SK-N-SH treated with all-trans-retinoic acid at 6 μM for 48 hours (cell line): Measurements from ENCODE around the gene GNAS.

Experiments
- ARNTL ChIP-seq: fragments of 450-650 bp; formaldehyde crosslinking; IDR thresholded peaks from 2 replicates; pipeline ENCODE4 v1.5.0; 2020; ENCODE audit warnings: low read depth, mild to moderate bottlenecking, moderate library complexity, borderline replicate concordance
- BACH2 ChIP-seq: fragments of 250-450 bp; sonication (Bioruptor Pico); IDR thresholded peaks from 2 replicates; pipeline ENCODE4 v1.9.0; 2021; ENCODE audit warnings: mild to moderate bottlenecking, borderline replicate concordance
- CSDC2 ChIP-seq: fragments of 250-450 bp; sonication (Bioruptor Pico); IDR thresholded peaks from 2 replicates; pipeline ENCODE4 v1.5.0; 2020; ENCODE audit warnings: mild to moderate bottlenecking, moderate library complexity
- CSRNP3 ChIP-seq: fragments of 250-450 bp; sonication (Bioruptor Pico); IDR thresholded peaks from 2 replicates; pipeline ENCODE4 v1.5.1; 2021; ENCODE audit warnings: mild to moderate bottlenecking, moderate library complexity
- GLIS3 ChIP-seq: fragments of 250-450 bp; sonication (Bioruptor Pico); IDR thresholded peaks from 2 replicates; pipeline ENCODE4 v1.5.0; 2020; ENCODE audit warnings: mild to moderate bottlenecking, moderate library complexity
- ISL1 ChIP-seq: fragments of 250-450 bp; sonication (Bioruptor Pico); IDR thresholded peaks from 2 replicates; pipeline ENCODE4 v2.1.2; 2022; ENCODE audit warnings: mild to moderate bottlenecking, moderate library complexity
- OSR1 ChIP-seq: fragments of 250-450 bp; sonication (Bioruptor Pico); IDR thresholded peaks from 2 replicates; pipeline ENCODE4 v1.8.0; 2022; ENCODE audit warnings: moderate library complexity, mild to moderate bottlenecking, inconsistent platforms
- PATZ1 ChIP-seq: fragments of 250-450 bp; sonication (Bioruptor Pico); IDR thresholded peaks from 2 replicates; pipeline ENCODE4 v1.8.0; 2020; ENCODE audit warnings: mild to moderate bottlenecking, moderate library complexity, borderline replicate concordance
- TCF4 ChIP-seq: fragments of 250-450 bp; sonication (Bioruptor Pico); IDR thresholded peaks from 2 replicates; pipeline ENCODE4 v1.8.0; 2021; ENCODE audit warnings: mild to moderate bottlenecking, moderate library complexity, borderline replicate concordance
- ZC3H10 ChIP-seq: fragments of 250-450 bp; sonication (Bioruptor Pico); IDR thresholded peaks from 2 replicates; pipeline ENCODE4 v1.5.1; 2021; ENCODE audit warnings: mild to moderate bottlenecking, moderate library complexity
- ZFP30 ChIP-seq: fragments of 450-650 bp; formaldehyde crosslinking; IDR thresholded peaks from 2 replicates; pipeline ENCODE4 v1.5.0; 2022; ENCODE audit warnings: mild to moderate bottlenecking, moderate library complexity
- ZNF565 ChIP-seq: fragments of 450-650 bp; formaldehyde crosslinking; conservative IDR thresholded peaks from 2 replicates; pipeline ENCODE4 v1.5.0; 2020; ENCODE audit warnings: low read depth, mild to moderate bottlenecking, moderate library complexity
- ZNF8 ChIP-seq: fragments of 450-650 bp; formaldehyde crosslinking; IDR thresholded peaks from 2 replicates; pipeline ENCODE4 v1.5.0; 2020; ENCODE audit warnings: mild to moderate bottlenecking, moderate library complexity

- TF ChIP-seq ZFP30 (CRISPR knock-in tag) (no peak), BACH2 (CRISPR knock-in tag) (no peak), ARNTL (no peak), ZNF8 (no peak), PATZ1 (CRISPR knock-in tag) (no peak), TCF4 (CRISPR knock-in tag) (no peak), ISL1 (no peak), ZC3H10 (CRISPR knock-in tag) (no peak), OSR1 (CRISPR knock-in tag) (no peak), GLIS3 (CRISPR knock-in tag) (no peak), ZNF565 (CRISPR knock-in tag) (no peak), CSRNP3 (CRISPR knock-in tag) (no peak), CSDC2 (CRISPR knock-in tag) (no peak)
These were observed 18.6 kb upstream of the GNAS start for GRCh38 chr20:58833921-58834320.
